GM21825 (cell line): ENCODE results near the gene TMA7B.

ENCODE experiments used
- ATAC-seq: cut with Tn5 transposase; IDR thresholded peaks from one replicate; pipeline ENCODE4 v1.9.1; 2021; ENCODE audit warnings: mild to moderate bottlenecking, moderate library complexity; ENCODE audit not compliant: unreplicated experiment

The TMA7B gene

DNA sequence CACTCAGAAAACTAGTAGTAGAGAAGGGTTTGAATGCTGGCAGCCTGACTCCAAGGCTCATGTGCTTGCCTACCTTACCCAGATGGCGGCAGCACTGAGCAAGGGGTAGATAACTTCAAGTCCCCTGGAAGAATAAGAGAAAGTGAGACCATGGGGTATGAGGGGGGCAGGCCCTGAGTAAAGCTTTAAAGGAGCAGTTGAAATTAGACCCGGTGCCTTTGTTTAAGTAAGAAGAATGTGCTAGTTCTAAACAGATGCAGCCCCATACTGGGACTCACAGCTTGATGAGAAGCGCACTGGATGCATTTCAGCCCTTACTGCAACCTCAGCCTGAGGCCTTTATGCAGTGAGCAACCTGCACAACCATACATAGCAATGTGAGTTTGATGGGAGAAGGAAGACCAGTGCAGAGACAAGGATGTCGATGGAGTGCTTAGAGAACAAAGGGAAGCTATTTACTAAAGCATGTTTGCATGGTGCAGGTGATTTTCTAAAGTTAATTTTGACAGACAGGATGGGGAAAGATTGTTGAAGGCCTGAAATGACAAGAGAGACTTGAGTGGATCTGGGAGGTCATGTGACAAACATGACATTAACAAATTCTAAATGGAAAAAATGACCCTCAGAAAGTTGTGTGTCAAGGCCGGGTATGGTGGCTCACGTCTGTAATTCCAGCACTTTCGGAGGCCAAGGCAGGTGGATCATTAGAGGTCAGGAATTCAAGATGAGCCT, 27.1 kb upstream of the TMA7B start:
- ATAC-seq: no peak

DNA sequence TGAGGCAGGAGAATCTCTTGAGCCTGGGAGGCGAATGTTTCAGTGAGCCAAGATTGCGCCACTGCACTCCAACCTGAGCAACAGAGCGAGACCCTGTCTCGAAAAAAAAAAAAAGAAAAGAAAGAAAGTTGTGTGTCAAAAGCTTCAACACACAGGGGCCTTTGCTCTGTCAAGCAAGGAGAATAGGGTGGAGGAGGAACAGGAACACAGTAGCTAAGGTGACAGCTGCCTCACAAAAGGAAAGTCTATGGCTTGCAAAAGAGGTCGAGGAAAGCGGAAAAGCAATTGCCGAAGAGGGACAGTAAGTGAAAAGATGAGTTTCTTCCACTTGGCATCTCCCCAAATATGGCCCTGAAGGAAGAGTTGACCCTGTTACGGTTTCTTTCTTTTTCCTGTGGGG, 26.5 kb upstream of the TMA7B start:
- ATAC-seq: no peak

DNA sequence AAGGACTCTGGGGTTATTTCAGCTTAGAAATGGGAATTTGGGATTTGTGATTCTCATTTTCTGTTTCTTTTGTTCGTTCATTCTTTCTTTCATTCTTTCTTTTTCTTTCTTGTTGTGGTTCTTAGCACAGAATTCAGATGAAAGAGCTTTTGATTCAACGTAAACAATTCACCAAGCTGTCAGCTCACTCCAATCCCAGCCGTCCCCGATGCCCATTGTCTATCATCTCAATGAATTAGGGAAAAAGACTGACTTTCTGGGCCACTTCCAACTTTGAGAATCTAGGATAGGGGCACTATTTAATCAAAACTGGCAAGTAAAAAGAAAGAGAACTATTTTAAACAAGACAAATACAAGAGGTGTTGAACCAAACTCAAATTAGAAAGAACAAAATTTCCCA, 25.1 kb upstream of the TMA7B start:
- no peak for ATAC-seq

DNA sequence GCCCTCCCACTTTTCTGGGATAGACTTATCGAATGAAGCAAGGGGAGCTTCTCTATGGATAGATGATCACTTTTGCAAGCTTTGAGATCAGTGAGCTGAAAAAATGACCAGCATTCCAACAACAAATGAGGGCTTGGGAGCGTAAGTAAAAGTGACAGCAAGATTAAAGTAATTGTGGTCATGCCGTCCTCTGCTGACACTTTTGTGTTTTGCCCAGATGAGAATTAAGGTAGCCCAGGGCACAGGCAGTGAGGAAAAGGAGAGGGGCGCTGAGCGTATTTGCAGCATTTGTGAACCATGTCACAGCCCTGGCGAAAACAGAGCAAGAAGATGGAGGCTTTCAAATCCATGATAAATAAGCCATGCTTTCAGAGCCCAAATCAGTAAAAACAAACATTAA, 24.6 kb upstream of the TMA7B start:
- no peak for ATAC-seq

DNA sequence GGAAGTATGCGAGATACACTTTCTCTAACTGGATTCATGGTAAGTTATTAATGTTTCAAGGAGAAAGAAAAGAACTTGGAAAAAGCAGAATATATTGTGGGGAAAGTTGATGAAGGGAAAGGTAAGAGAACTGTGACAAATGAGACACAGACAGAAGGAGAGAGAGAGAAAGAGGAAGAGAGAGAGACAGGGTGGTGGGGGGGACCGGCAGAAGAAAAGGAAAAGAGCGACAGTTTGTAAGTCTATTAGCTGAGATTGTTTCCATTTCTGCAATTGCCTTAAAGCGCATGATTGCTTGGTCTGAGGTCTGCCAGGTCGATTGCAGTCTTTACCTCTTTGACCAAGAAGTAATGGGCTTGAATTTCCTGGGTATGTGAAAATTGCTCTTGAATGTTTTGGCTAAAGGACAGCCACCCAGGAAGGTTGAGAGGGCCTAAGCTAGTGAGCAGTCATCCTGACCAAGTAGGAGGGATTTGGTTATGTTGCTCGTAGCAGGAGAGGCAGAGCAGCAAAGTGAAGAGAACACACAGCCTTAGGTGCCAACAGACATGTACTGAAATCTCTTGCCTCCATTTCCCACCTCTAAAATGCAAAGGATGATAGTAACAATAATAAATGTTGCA, 23.6 kb upstream of the TMA7B start:
- ATAC-seq: no peak

DNA sequence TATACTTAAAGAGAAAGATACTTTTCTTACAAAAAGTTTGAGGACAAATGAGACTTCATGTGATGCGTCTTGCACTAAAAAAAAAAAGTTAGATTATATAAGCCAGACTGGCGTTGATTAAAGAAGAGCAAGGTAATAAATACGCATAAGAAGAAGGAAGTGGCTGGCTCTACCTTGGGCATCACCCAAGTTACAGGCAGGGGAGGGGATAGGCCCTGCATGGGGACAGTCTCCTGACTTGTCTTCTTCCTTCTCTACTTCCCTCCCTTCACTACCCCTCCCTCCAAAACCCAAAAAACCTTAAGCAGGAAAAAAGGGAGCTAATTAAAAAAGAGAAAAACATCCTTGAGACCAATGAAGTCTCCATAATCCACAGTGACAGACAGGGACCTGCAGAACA, 22.3 kb upstream of the TMA7B start:
- no peak for ATAC-seq

DNA sequence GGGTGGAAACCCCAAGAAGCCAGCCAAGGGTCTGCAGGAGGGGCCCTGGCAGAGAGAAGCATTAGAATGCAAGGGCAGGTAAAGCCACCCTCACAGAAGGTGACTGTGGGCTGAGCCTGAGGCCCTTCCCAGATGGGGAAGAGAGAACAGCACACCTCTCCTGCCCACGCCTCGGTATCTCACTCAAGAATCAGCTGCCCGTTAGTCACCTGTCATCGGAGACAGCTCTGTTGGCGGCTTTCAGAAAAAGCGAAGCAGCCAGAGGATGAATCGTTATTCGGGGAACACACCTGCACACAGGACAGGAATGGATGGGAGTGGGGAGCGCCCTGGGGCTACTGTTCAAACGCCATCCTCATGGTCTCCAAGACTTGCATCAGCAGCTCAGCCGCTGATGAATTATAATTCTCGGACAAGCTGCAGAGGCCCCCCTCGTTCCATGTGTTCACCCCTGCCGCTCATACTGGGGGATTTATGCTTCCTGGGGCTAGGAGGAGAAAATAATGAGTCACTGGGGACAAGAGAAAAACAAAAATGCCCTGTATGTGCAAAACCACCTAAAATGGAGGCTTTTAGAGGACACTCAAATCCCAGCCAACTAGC, 21.6 kb upstream of the TMA7B start:
- ATAC-seq: no peak

DNA sequence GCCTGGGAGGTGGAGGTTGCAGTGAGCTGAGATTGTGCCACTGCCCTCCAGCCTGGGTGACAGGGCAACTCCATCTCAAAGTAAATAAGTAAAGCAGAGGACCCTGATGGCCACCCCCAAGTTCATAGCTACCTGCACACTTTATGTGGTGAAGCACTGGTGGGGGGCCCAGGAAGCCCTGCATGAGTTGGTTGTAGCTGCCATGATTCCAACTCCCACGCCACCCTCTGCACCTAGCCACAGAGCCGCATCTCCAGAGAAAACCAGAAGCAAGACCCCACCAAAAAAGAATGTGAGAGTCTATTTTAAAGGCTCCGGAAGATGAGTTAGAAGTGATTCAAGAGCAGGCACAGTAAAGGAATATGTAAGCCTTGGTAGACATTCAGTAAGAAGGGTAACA, 20.4 kb upstream of the TMA7B start:
- no peak for ATAC-seq

DNA sequence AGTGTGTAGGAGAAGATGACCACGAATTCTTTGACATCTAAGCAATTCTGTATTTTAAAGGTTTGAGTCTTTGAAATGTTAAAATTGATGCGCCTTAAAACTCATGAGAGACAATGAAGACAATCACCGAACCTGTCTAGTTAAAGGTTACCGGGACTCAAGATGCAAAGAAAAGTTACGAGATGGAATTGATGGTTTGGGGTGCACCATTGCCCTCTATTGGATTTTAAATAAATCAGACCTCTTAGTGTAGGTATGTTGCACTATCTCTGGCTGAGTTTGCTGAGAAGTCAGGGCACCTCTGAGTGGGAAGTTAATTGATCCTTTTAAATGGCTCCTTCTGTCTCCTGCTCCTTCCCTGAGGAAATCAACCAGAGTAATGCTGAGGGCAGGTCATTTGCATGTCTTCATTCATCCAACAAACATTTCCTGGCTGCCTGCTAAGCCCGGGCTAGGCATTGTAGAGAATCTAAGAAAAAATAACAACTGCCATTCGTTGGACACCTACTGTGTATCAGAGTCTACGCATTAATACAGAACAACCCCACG, 19.4 kb upstream of the TMA7B start:
- no peak for ATAC-seq

DNA sequence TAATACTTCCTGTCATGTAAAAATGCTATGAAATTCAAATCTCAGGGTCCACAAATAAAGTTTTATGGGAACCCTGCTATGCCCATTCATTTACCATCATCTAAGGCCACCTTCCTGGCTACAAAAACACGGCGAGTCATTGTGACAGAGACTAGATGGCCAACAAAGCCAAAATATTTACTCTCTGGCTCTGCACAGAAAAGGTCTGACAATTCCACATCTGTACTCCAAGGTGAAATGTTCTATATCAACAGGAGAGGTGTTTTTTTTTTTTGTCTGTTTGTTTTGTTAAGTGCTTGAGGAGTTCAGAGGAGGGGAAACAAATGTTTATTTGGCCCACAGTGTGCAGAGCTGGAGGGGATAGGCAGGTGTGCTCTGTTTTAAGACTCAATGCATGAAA, 18.6 kb upstream of the TMA7B start:
- no peak for ATAC-seq

DNA sequence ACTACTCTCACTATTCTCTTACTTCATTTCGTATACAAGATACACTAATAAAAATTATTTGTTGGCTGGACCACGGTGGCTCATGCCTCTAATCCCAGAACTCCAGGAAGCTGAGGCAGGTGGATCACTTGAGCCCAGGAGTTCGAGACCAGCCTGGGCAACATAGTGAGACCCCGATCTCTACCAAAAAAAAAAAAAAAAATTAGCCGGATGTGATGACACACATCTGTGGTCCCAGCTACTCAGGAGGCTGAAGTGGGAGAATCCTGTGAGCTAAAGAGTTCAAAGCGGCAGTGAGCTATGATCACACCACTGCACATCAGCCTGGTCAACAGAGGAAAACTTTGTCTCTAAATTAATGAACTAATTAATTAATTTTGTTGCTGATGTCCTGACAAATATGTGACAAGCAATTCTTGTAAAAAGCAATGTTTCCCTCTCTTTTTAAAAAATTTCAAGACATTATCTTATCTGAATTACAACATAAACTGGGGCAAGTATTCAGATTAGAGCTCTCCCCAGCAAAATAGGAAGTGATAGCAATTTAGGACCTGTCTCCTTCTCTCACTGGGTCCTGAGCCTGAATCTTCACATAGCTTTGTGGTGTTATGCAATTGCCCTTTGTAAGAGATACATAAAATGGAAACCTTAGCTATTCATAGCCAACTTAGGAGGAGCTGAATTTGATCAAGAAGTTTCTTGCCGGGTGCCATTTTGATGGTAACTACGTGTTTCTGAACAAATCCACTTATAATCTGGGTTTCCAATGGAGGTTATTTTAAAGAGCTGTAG, 17.6 kb upstream of the TMA7B start:
- ATAC-seq: no peak

DNA sequence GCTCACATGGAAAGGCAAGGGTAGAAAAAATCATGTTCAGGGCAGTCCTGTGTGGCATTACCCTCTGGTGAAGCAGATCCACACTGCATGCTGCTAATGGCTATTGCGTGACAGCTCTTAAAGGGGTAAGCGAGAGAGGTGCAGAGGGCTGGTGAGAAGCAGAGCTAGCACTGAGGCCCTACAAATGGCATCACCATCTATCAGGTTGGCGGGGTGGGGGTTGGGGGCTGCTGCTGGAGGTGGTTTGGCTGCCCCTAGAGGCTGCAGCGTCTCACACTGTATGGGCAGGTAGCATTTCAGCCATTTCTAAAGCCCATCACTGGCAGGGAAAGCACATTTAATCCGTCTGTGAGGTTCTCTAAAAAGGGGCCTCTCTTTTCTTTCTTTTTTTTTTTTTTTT, 16.9 kb upstream of the TMA7B start:
- no peak for ATAC-seq

DNA sequence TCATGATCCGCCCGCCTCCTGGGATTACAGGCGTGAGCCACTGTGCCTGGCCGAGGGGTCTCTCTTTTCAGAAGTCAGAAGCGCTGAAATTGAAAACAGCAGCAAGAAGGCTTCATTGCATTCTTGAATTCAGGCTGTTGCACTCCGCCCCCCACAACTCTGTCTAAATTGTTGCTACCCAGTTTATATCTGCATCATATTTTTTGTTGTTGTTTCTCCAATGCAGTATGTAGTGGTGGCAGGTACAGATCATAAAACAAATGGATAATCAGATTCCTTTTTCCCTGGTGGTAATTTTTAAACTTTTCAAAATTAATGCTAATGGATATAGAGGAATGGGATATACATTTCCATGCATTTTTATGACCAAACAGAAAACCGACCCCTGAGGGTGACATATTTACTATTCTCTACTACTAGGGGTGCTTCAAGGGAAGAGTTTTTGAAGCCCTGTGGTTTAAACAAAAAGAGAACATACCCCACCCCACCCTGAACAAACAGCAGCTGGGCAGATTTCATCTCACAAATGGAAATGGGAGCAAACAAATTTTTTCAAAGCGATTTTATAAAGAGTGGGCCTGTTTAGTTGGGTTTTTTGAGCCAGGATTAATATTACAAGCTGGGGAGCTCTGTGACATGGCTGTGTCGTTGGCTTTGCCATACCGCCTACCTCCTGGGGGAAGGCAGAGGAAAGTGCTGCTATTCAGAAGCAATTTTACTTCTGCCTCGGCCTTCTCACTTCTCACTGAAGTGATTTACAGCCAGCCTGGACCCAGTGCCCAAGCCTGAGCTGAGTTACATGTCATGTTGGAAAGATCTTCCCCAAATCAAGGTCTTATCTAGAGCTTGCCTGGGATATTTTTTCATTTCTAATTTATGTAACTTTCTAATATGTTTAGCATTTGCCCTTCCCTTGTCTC, 16.0 kb upstream of the TMA7B start:
- no peak for ATAC-seq

DNA sequence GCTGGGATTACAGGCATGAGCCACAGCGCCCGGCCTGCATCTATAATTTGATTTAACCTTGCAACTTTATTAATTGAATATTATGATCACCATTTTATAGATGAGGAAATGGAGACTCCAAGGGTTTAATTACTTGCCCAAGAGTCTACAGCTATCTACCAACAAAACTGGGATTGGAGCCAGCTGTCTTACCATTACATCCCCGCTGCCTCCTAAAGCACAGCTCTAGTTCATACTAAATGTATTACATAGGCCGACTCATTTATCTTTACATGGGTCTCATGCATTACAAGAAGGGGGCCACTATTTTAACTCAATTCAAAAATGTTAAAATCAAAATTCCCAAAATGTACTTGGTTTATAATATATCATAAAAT, 14.1 kb upstream of the TMA7B start:
- ATAC-seq: no peak

DNA sequence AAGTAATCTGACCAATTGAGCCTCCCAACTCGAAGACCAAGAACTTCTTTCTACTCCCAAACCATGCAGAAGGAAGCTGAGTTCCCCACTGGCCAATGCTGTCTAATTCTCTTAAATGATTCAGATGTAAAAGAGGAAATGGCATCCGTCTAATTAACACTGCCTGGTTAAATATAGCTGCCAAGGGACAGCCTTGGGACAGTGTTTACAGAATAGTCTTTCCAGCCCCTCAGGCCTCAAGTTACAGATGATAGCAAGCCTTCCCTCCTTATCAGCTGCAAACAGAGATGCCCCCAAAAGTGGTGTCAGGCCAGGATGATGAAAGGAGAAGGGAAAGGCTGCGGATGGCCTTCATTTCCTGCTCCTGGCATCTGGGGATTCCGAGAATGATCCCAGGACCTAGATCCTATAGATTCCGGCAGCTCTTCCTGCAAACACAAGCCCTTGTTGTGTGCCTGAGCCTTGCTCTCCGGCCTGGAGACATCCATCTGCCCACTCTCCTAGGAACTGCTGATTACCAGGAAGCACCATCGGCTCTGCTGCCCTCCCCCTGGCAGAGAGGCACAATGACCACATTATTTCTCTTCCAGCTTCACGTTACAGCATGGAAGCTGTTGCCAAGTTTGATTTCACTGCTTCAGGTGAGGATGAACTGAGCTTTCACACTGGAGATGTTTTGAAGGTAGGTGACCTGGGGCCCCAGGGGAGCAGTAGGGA, 13.5 kb upstream of the TMA7B start:
- ATAC-seq: no peak

DNA sequence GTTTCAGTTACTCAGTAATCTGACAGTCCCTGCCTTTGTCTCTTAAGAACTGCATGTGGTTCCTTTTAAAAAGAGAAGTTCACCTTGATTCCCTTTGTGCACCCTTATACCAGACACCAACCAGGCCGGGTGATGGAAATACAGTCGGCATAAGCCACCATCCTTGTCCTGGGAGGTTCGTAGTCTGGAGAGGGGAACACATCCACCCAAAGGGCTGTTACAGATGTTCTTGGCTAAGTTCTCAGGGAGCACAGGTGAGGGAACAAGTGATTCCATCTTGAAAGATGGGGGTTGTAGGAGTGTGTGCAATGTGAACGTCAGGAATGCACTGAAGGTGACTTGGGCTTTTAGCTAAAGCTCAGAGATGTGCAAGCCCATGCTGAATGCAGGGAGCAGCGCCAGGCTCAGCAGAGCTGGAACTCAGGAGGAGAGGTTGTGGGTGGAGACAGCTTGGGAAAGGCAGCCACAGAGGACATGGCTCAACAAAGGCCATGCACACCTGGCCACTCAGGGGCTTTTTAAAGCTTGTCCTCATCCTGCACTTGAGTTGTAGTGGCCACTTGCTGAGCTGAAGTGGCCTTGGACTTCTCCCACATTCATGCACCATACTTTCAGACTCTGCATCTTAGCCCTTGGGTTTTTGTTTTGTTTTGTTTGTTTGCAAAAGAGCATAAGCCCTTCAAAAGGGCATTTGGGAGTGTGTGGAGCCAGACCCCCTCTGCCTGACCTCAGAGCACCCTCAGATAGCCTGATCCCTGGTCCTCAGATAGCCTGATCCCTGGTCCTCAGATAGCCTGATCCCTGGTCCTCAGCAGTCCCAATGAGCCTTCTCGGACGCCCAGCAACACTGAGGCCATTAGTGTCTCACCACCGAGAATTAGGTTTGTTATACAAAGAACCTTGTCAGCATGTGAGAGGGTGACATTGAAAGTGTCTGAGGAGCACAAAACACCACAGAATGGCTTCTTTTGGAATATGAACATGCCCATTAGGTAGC, 12.7 kb upstream of the TMA7B start:
- ATAC-seq: no peak

DNA sequence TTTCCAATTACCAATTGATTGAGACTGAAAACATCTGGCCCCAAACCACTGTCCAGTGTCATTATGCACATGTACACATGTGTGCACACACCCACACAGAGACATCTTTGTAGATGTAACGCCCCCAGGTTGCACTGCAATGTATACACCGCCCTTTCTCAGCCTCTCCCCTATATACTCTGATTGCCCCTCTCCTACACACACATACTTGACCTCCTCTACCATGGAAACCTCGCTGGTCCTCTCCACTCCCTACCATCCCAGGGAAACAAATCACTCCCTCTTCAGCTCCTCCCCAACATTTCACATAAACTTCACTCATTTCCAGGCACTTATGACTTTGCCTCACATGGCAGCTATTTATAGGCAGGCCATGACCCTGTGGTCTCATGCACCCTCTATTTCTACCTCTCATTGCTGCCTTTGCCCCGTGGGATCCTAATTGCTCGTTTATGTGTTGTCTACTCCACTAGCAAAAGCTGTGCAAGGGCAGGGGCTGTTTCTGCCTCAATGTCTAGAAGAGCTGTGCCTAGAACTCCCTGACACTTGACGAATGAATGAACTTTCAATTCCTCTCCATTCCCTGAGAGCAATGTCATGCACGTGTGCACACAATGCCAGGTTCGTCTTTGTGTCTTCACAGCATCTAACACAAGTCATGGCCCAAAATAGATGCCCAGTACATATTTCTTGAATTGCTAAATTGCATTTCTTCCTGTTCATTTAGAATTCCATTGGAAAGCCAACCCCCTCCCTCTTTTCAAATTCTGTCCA, 10.0 kb upstream of the TMA7B start:
- no peak for ATAC-seq
